Kidney glomerular epithelial cell (primary cell): Measurements from ENCODE around the gene RIT1.
"Not testable (repeated sequence)": the region's sequence is repeated elsewhere in the genome, so short reads cannot be mapped to it uniquely, and the experiment has no call there.

Experiments used
- DNase-seq: peaks from one replicate; lab custom pipeline; 2025; lab: John Stamatoyannopoulos, UW

Gene RIT1

DNA sequence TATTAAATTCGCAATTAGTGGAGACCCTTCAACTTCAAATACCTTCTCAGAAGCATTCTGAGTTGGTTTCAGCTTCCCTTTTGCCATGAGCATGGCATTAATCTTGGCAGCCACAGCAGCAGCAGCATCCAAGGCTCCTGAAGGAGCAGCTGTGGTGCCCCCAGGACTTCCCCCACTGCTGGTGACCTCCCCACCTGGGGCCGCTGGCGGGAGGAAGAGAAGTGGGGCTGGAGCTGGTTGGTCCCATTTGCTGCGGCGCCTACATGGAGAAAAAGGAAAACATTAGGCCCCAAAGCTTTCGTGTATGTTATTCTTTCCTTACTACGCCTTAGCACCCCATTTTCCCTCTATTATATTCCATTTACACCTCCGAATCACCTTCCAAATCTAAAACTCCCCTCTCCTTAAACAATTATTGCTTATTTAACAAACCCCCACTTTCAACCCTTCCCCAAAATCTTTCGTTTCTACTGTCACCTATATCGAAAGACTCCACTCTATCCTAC, 22.5 kb upstream of the RIT1 start:
- DNase-seq = no peak

DNA sequence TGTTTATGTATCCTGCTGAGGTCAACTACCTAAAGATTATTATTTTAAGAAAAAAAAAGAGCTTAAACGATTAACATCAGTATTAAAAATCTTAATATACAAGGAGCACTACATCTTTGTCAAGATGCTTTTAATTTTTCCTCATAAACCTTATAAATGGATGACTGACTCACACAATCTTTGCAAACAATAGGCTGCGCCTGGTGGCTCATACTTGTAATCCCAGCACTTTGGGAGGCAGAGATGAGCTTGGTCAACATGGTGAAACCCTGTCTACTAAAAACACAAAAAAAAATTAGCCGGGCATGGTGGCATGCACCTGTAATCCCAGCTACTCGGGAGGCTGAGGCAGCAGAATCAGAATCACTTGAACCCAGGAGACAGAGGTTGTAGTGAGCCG, 21.3 kb upstream of the RIT1 start:
- no peak for DNase-seq

DNA sequence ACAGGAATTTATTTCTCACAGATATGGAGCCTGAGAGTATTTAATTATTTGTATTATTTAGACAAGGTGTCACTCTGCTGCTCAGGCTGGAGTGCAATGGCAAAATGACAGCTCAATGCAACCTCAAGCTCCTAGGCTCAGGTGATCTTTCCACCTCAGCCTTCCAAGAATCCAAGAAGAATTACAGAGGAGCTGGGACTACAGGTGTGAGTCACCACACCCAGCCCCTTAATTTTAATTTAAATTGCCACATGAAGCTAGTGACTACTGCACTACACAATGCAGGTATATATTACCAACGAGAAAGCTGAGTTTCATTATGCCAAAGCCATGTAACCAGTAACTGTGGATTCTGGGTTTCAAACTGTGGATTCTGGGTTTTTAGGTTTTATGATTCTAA, 20.9 kb upstream of the RIT1 start:
- DNase-seq = no peak

DNA sequence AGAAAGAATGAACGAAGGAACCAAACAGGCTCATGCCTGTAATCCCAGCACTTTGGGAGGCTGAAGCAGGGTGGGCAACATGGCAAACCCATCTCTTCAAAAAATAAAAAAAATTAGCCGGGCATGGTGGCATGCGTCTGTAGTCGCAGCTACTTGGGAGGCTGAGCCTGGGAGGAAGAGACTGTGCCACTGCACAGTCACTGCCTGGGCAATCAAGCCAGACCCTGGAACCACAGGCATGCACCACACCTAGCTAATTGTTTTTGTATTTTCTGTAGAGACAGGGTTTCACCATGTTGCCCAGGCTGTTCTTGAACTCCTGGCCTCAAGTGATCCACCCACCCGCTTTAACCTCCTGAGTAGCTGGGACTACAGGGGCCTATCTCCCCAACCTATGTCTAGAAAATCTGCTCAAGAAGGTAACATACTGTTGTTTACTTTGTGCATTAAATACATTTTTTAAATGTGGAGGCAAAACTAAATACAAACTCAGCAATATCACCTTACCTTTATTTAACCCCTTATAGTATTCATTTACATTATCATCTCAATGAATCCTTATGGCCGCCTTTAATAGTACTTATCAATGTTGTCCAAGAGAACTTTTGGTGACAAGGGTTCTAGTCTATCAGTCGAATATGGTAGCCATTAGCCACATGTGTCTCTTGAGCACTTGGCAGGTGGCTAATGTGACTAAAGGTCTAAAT, 20.3 kb upstream of the RIT1 start:
- DNase-seq = peak; percentile 54

DNA sequence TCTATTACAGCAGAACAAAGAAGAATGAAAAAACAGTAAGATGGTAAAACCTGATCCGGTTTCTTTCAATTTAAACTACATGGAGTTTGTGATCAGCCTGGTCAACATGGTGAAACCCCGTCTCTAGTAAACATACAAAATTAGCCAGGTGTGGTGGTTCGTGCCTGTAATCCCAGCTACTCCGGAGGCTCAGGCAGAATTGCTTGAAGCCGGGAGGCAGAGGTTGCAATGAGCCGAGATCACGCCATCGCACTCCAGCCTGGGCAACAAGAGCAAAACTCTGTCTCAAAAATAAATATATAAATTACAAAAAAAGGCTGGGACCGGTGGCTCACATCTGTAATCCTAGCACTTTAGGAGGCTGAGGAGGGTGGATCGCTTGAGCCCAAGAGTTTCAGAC, 19.6 kb upstream of the RIT1 start:
- DNase-seq = not testable (repeated sequence)

DNA sequence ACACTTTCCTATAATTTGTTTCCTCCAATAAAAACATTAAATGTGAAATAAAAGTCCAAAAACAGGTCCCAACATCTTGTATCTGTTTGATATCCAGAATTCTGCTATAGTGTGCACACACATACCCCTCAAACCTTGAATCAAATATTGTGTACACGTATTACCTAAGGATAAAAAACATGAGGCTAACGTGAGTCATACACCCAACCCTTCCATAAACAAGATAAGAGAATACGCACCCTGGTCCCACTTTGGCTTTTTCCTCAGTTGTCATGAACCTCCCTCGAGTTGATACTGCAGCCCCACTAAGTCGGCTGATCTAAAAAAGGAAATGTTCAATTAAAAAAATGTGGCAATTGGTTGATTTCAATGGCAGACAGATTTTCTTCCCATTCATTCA, 17.9 kb upstream of the RIT1 start:
- DNase-seq = no peak

DNA sequence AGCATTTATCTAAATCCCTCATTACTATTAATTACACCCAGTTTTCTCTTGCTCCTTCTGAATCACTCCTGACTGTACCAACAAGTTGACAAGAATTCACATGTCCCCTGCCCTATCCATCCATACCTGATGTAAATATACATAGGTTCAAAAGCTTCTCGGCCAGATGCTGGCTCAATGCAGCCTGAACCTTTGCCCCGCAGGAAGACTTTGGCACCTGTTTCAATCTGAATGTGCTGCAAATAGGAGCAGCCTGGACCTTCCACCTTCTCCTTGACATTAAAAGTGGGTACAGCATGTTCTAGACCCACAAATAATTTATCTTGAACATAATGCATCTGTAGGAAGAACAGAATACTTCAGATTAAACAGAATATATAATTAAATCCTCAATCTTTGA, 14.4 kb upstream of the RIT1 start:
- DNase-seq = no peak

DNA sequence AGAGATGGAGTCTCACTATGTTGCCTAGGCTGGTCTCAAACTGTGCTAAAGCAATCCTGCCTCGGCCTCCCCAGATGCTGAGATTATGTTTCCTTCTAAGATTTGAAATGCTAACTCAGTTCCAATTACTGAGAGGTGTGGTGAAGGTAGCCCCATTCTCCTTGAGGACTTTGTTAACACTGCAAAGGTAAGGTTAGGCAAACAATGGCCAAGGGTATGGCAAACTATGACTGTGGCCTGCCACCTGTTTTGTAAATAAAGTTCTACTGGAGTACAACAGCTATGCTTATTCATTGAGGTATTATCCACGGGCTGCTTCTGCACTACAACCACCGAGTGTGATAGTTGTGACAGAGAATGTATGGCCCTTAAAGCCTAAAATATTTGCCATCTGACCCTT, 9.6 kb upstream of the RIT1 start:
- DNase-seq = no peak

DNA sequence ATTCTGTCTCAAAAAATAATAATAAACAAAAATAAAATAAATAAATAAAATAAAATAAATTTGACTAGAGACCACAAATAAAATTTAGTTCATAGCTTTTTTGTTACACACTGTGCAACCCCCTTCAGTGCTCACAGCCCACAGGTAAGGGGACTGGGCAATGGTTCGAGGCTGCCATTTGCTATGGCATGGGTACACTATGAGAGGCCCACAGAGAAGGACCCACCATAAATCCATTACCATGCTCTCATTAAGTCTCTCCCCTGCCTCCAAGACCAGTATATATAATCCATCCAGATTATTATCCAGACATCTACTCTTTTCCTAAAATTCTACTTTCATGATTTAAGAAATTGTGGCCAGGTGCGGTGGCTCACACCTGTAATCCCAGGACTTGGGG, 8.7 kb upstream of the RIT1 start:
- DNase-seq = no peak

DNA sequence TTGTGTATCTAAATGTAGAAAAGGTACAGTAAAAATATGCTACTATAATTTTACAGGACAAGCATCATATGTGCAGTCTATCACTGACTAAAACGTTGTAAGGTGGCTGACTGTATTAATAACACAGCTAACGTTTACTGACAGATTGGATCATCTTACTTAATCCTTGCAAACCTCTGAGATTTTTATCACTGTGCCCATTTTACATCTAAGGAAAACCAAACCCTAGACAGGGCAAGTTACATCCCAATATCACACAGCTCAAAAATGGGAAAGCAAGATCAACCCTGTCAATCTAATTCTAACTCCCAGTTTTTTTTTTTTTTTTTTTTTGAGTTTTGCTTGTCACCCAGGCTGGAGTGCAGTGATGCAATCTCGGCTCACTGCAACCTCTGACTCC, 7.5 kb upstream of the RIT1 start:
- DNase-seq = no peak

DNA sequence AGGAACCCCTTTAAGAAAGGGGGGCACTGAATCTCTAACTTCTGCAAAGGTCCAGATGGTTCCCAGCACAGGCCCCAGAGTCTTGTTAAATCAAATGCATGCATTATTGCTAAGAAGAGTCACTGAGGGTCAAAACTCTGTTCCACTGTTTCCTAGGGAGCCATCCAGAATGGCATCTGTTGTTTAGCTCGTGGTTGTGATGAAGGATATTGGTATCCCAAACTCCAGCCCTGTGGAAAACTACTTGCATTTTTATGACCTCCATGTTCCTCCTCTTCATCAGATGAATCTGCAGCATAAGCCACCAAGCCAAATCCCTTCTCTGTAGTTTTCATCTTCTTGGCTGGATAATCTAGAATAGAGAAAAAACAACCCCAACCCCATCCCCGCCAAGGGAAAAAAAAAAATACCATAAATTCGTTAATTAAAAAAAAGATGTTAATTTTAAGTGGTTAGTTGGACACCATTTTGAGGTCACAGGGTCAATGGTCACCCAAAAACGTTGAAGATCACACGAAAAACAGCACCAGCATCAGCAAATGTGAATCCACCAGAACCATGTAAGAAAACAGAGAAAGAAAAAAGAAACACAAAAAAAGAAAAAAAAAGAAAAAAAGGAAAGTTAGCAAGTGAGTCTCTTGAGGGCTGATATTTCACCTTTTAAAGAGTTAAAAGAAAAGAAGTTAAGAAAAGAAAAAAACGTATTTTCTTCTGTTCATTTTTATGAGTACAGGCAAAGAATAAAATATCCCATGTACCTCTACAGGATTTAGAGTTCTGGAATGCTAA, 3.0 kb upstream of the RIT1 start:
- DNase-seq = no peak

DNA sequence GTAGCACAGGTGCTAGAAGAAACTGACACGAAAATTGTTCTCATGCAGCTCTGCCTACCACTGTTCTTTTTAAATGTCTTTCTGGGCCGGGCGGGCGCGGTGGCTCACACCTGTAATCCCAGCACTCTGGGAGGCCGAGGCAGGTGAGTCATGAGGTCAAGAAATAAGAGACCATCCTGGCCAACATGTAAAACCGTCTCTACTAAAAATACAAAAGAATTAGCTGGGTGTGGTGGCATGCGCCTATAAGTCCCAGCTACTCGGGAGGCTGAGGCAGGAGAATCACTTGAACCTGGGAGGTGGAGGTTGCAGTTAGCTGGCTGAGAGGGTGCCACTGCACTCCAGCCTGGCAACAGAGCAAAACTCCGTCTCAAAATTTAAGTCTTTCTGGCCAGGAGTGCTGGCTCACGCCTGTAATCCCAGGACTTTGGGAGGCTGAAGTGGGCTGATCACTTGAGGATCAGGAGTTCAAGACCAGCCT, 947 bp upstream of the RIT1 start:
- no peak for DNase-seq

DNA sequence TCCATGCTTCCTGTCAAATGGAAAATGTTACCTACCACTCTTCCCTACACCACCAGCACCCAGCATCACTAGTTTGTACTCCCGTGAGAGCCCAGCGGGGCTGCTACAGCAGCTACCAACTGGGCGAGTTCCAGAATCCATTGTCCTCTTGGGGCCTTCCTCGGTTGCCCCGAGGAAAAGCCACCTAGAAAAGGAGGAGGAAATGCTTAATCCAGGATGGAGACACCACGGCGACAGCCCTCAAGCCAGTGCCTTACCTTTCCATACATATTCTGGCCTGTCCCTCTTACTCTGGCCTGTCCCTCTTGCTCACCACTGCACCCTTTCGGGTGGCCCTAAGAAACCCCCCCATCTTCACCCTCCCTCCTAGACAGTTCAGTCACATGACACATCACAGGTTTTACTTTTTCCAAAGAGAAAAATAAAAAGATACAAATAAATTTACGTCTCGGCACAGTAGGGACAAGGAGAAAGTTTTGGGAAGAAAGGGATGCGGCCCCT, 478 bp downstream of the RIT1 start:
- peak; percentile 11 for DNase-seq

DNA sequence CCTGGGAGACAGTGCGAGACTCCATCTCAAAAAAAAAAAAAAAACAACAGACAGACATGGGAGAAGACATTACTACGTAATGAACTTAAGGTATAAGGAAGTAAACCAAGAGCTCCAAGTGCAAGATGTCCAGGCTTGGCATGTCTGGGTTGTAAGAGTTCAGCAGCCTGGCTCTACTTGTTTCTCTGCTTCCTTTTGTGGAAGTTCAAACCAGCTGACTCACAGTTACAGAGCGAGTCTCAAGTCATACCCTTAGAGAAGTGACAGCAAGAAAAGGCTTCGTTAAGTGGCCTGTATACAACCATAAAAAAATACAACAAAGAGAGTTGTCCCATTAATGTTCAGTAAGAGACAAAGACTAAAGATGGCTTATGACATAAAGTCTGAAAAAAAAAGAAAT, 1.3 kb downstream of the RIT1 start:
- no peak for DNase-seq

DNA sequence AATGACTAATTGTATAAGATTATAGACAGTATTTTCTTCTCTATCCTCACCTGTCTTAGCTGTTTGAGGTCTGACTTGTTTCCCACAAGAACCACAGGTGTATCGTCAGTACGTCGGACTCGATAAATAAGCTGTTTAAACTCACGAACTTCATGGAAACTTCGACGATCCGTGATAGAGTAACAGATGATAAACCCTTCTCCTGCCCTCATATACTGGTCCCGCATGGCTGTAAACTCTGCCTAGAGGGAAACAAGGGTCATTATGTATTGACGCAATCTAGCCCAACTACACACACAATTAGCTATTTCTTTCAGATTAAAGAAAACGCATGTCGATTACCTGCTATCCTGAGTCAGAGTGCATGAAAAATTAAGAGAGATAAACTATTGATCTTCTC, 6.9 kb downstream of the RIT1 start:
- DNase-seq = no peak

DNA sequence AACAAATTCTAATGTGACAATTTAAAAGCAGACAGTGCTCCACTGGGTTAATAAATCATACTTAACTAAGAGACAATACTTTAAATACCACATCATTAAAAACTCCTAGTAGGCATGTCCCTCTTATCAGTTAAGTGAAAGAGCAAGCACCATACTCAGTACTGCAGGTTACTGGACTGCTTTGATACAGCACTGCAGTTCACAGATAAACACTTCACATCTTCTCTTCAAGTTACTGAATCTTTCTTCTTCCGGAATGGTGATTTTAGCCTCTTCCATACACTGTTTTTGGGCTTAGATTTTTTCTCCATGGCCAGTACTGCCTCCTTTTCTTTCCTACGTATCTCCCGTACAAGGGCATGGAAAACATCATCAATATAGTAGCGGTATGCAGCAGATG, 11.0 kb downstream of the RIT1 start:
- no peak for DNase-seq

DNA sequence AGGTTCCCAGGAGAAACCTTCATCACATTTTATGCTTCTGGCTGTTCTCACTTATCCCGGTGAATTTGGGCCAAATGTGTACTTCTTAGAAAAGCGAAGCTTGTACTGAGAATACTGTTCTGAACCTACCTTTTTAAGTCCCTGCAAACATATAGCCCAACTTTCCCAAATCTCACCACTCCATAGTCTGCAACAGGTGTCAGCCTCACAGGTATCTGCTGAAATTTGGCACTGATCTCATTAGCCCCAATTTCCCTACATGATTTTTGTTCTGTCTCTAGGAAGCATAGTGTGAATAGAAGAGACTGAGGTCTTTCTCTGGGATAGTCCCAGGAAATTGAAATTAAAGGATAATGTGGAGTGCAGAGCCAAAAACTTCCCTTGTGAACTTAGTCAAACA, 11.5 kb downstream of the RIT1 start:
- no peak for DNase-seq

DNA sequence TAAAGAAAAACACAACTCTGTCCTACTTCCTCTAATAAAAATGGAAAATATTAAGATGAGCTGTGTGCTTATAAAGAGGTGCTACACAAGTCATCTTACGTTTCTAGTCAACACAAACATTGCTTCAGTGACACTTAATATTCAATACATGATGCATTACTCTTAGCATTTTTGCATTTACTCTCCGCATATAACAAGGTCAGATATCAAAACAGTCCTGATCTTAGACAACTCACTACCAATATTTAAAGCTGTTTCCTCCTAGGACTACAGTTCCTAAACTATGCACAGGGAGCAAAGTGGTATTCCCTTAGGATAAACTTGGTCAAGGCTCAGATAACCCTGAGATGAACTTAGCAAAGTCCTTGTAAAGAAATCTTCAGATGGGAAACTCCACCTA, 12.3 kb downstream of the RIT1 start:
- no peak for DNase-seq

DNA sequence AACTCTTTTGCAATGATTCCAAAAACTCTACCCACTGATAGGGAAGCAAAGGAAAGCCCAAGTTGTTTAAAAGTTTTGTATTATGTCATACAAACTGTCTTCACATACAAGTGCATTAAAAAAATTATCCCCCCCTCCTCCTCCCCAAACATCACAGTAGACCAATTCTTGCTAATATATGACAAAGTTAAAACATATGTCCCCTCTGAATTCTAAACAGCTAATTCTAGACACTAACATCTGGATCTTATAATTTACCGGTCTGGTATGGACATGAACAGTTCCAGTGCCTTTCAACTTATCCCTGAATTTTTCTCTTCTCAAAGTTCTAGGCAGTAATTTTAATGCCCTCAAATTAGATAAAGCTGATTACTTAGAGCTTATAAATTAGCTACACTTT, 13.4 kb downstream of the RIT1 start:
- no peak for DNase-seq

DNA sequence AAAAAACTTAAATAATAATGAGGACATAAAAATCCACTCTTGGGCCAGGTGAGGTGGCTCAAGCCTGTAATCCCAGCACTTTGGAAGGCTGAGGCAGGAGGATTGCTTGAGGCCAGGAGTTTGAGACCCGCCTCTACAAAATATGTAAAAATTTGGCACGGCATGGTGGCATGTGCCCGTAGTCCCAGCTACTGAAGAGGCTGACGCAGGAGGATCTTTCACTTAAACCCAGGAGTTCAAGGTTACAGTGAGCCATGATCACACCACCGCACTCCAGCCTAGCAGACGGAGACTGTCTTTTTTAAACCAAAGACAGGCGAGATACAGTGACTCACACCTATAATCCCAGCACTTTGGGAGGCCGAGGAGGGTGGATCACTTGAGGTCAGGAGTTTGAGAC, 14.7 kb downstream of the RIT1 start:
- not testable (repeated sequence) for DNase-seq

DNA sequence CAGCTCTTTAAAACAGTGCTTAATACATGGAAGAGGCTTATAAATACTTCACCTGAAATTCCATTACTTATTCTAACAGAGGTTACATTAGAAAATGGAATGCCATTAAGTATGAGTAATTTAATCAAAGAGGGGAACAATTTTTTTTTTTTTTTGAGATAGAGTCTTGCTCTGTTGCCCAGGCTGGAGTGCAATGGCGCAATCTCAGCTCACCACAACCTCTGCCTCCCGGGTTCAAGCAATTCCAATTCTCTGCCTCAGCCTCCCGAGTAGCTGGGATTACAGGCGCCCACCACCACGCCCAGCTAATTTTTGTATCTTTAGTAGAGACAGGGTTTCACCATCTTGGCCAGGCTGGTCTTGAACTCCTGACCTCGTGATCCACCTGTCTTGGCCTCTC, 15.5 kb downstream of the RIT1 start:
- DNase-seq = not testable (repeated sequence)

DNA sequence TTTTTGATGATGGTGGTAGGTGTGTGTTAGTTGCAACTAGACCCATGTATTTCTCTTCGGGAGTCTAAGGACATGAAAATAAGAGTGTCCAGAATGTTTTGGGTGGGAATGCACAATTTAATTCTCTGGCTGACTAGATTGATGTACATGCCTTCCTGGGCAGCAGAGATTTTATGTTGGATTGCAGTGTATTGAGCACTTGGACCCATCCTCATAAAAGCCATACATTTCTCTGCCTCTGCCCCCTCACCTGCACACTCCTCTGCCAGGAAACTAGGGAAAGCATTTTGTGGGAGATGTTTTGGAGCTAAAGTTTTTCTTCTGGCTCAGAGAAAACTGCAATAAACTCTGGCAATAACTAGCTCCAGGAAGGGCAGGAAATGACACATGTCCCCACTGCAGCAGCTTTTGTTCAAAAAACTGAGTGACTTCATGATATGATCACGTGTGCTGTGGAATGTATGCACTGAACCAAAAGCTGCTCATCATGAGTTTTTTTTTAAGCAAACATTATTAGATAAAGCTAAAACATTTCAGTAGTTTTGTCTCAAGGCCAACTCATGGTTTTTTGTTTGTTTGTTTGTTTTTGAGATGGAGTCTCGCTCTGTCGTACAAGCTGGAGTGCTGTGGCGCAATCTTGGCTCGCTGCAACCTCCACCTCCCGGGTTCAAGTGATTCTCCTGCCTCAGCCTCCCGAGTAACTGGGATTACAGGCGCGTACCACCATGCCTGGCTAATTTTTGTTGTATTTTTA, 17.6 kb downstream of the RIT1 start:
- peak; percentile 40 for DNase-seq

DNA sequence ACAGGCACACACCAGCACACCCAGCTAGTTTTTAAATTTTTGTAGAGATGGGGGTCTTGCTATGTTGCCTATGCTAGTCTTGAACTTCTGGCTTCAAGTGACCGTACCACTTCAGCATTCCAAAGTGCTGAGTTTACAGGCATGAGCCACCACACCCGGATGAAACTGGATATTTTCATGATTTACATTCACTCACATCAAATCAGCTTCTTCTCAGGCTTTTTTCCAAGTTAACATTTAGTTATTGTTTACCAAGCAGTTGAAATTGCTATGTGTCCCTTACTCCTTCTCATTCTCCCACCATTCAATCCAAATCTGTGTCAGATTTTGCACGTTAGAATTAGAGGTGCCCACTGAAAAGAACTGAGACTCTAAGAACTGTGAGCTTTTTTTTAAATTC, 18.4 kb downstream of the RIT1 start:
- DNase-seq = peak; percentile 57
